H1 (cell line): ENCODE measurements around the gene SLC2A11. TPM values are rescaled to one million over a fixed set of nuclear protein-coding genes. Genes with fewer than 3 reads are reported as not detected.

Experiments used
- BACH1 ChIP-seq: IDR thresholded peaks from 2 replicates; pipeline ENCODE4 v1.6.1; 2012; ENCODE audit warnings: low read length, improper control_type of control experiment
- CEBPB ChIP-seq: IDR thresholded peaks from 2 replicates; pipeline ENCODE4 v1.6.1; 2012; ENCODE audit warnings: low read depth, low read length
- EGR1 ChIP-seq: IDR thresholded peaks from 2 replicates; pipeline ENCODE4 v1.6.1; 2011; ENCODE audit warnings: low read depth, low read length, borderline replicate concordance
- EZH2 ChIP-seq: fragments of 200-600 bp; sonication (generic); IDR thresholded peaks from 2 replicates; pipeline ENCODE4 v1.7.1; 2012; ENCODE audit warnings: low read depth, mild to moderate bottlenecking, moderate library complexity, low read length, inconsistent platforms; ENCODE audit not compliant: severe bottlenecking
- GTF2F1 ChIP-seq: IDR thresholded peaks from 2 replicates; pipeline ENCODE4 v1.6.1; 2012; ENCODE audit warnings: low read depth, low read length, improper control_type of control experiment, borderline replicate concordance
- NRF1 ChIP-seq: IDR thresholded peaks from 2 replicates; pipeline ENCODE4 v1.6.1; 2011; ENCODE audit warnings: mild to moderate bottlenecking, low read depth, low read length, improper control_type of control experiment
- POLR2AphosphoS5 ChIP-seq: IDR thresholded peaks from 2 replicates; pipeline ENCODE4 v1.6.1; 2011; ENCODE audit warnings: low read depth, low read length
- RXRA ChIP-seq: IDR thresholded peaks from 2 replicates; pipeline ENCODE4 v1.6.1; 2011; ENCODE audit warnings: low read depth, mild to moderate bottlenecking, low read length, moderate library complexity; ENCODE audit not compliant: insufficient read depth
- SP2 ChIP-seq: IDR thresholded peaks from 2 replicates; pipeline ENCODE4 v1.6.1; 2012; ENCODE audit warnings: mild to moderate bottlenecking, low read length, inconsistent platforms
- polyA plus RNA-seq, 7 experiments: library from polyadenylated mRNA; depleted of rRNA in 3 of 7; stranded (reverse) in 5 of 7; unstranded in 2 of 7; fragments of >200 nt in 5 of 7; fragments of 200-250 nt in 2 of 7; gene quantifications; 1 replicate in 5 of 7; 2 replicates in 1 of 7; 4 replicates in 1 of 7; pipeline versions ENCODE4 v1.2.1 to v1.2.3, GENCODE V29; 2011 to 2013; ENCODE audit warnings: missing spikeins in 2 of 7, mixed read lengths in 2 of 7
- total RNA-seq: library from RNA; stranded (reverse); fragmentation: NEBNext Ultra II Directional; extraction: Animal tissue kit (Norgen Biotek cat#: 25700); gene quantifications from 2 replicates; pipeline ENCODE4 v1.2.1, GENCODE V29; 2021
- TF ChIP-seq, protein P1 (sequence below): fragments of 300-600 bp; sonication (generic); IDR thresholded peaks from 2 replicates; pipeline ENCODE4 v1.7.1; 2012; ENCODE audit warnings: low read length, moderate library complexity, mild to moderate bottlenecking, inconsistent platforms; ENCODE audit not compliant: insufficient replicate concordance

Gene SLC2A11
- total and polyA plus RNA-seq, 2 of the 8 experiments (the other 6 are each of a cell fraction or from before 2014, with no cell fraction given): 10.7 to 12.5 TPM

DNA sequence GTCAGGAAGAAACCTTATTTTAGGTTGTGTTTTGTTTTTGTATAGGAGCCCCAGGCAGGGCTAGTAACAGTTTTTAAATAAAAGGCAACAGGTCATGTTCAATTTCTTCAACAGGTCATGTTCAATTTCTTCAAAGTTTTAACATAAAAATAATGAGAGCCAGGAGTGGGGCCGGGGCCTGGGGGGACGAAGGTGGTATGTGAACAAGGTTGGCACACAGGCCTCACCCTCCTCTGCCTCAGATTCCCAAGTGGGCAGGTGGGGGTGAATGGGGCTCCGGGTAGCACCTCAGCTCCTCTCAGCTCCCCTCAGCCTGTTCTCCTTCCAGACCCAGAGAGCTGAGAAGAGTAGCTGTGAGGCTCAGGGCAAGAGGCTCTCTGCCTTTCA, 23.3 kb upstream of the SLC2A11 start (continued):
- TF ChIP-seq, protein P1, sequence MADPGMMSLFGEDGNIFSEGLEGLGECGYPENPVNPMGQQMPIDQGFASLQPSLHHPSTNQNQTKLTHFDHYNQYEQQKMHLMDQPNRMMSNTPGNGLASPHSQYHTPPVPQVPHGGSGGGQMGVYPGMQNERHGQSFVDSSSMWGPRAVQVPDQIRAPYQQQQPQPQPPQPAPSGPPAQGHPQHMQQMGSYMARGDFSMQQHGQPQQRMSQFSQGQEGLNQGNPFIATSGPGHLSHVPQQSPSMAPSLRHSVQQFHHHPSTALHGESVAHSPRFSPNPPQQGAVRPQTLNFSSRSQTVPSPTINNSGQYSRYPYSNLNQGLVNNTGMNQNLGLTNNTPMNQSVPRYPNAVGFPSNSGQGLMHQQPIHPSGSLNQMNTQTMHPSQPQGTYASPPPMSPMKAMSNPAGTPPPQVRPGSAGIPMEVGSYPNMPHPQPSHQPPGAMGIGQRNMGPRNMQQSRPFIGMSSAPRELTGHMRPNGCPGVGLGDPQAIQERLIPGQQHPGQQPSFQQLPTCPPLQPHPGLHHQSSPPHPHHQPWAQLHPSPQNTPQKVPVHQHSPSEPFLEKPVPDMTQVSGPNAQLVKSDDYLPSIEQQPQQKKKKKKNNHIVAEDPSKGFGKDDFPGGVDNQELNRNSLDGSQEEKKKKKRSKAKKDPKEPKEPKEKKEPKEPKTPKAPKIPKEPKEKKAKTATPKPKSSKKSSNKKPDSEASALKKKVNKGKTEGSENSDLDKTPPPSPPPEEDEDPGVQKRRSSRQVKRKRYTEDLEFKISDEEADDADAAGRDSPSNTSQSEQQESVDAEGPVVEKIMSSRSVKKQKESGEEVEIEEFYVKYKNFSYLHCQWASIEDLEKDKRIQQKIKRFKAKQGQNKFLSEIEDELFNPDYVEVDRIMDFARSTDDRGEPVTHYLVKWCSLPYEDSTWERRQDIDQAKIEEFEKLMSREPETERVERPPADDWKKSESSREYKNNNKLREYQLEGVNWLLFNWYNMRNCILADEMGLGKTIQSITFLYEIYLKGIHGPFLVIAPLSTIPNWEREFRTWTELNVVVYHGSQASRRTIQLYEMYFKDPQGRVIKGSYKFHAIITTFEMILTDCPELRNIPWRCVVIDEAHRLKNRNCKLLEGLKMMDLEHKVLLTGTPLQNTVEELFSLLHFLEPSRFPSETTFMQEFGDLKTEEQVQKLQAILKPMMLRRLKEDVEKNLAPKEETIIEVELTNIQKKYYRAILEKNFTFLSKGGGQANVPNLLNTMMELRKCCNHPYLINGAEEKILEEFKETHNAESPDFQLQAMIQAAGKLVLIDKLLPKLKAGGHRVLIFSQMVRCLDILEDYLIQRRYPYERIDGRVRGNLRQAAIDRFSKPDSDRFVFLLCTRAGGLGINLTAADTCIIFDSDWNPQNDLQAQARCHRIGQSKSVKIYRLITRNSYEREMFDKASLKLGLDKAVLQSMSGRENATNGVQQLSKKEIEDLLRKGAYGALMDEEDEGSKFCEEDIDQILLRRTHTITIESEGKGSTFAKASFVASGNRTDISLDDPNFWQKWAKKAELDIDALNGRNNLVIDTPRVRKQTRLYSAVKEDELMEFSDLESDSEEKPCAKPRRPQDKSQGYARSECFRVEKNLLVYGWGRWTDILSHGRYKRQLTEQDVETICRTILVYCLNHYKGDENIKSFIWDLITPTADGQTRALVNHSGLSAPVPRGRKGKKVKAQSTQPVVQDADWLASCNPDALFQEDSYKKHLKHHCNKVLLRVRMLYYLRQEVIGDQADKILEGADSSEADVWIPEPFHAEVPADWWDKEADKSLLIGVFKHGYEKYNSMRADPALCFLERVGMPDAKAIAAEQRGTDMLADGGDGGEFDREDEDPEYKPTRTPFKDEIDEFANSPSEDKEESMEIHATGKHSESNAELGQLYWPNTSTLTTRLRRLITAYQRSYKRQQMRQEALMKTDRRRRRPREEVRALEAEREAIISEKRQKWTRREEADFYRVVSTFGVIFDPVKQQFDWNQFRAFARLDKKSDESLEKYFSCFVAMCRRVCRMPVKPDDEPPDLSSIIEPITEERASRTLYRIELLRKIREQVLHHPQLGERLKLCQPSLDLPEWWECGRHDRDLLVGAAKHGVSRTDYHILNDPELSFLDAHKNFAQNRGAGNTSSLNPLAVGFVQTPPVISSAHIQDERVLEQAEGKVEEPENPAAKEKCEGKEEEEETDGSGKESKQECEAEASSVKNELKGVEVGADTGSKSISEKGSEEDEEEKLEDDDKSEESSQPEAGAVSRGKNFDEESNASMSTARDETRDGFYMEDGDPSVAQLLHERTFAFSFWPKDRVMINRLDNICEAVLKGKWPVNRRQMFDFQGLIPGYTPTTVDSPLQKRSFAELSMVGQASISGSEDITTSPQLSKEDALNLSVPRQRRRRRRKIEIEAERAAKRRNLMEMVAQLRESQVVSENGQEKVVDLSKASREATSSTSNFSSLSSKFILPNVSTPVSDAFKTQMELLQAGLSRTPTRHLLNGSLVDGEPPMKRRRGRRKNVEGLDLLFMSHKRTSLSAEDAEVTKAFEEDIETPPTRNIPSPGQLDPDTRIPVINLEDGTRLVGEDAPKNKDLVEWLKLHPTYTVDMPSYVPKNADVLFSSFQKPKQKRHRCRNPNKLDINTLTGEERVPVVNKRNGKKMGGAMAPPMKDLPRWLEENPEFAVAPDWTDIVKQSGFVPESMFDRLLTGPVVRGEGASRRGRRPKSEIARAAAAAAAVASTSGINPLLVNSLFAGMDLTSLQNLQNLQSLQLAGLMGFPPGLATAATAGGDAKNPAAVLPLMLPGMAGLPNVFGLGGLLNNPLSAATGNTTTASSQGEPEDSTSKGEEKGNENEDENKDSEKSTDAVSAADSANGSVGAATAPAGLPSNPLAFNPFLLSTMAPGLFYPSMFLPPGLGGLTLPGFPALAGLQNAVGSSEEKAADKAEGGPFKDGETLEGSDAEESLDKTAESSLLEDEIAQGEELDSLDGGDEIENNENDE: no peak
- TF ChIP-seq POLR2AphosphoS5 (no peak), SP2 (no peak), RXRA (no peak), CEBPB (no peak), NRF1 (no peak), EZH2 (no peak), GTF2F1 (no peak), BACH1 (no peak), EGR1 (no peak)
